Natural killer cell (primary cell): ENCODE measurements around the gene ANKRD11. TPM values are rescaled to one million over a fixed set of nuclear protein-coding genes. Genes with fewer than 3 reads are reported as not detected.
A peak's percentile ranks its signal among the peaks of the same experiment; 100 is the strongest.

Source experiments
- ATAC-seq, 3 donors: fragments of 150-1000 bp in 2 of 3; fragments of 200-7000 bp in 1 of 3; cut with Tn5 transposase; 1 replicate in 1 of 3; 2 replicates in 2 of 3; pipeline ENCODE4 v1.10.0; 2021; ENCODE audit warnings: mild to moderate bottlenecking in 2 of 3, moderate library complexity in 2 of 3
- DNase-seq, 2 donors: peaks; one replicate each; pipeline versions ENCODE4 v3.0.0 to v3.0.0-alpha.2; 2013 to 2021; ENCODE audit warnings: mixed read lengths in 1 of 2
- H3K27ac ChIP-seq: one replicate; pipeline ENCODE4 v1.5.1; 2013; ENCODE audit warnings: mild to moderate bottlenecking, low read length
- H3K27me3 ChIP-seq: one replicate; pipeline ENCODE4 v1.6.1; 2013; ENCODE audit warnings: low read length; ENCODE audit not compliant: control insufficient read depth, insufficient read depth
- H3K36me3 ChIP-seq: one replicate; pipeline ENCODE4 v1.6.1; 2013; ENCODE audit warnings: low read length; ENCODE audit not compliant: control insufficient read depth, insufficient read depth
- H3K4me1 ChIP-seq: one replicate; pipeline ENCODE4 v1.6.1; 2013; ENCODE audit warnings: low read length; ENCODE audit not compliant: control insufficient read depth, insufficient read depth
- H3K4me3 ChIP-seq: one replicate; pipeline ENCODE4 v1.5.1; 2013; ENCODE audit warnings: low read length
- H3K9me3 ChIP-seq: one replicate; pipeline ENCODE4 v1.6.1; 2013; ENCODE audit warnings: low read length; ENCODE audit not compliant: control insufficient read depth, insufficient read depth
- H3K27ac Mint-ChIP-seq, 2 donors: one replicate each; pipeline ENCODE4 v1.8.0; 2022; ENCODE audit warnings: mild to moderate bottlenecking in 2 of 2, mixed read lengths in 2 of 2, moderate library complexity in 1 of 2
- H3K27me3 Mint-ChIP-seq, 2 donors: one replicate each; pipeline ENCODE4 v1.8.0; 2022; ENCODE audit warnings: low read depth in 2 of 2, mixed read lengths in 2 of 2
- H3K36me3 Mint-ChIP-seq: one replicate; pipeline ENCODE4 v1.8.0; 2022; ENCODE audit warnings: mixed read lengths
- H3K4me1 Mint-ChIP-seq, 2 donors: one replicate each; pipeline ENCODE4 v1.8.0; 2022; ENCODE audit warnings: mixed read lengths in 2 of 2
- H3K4me3 Mint-ChIP-seq: one replicate; pipeline ENCODE4 v1.8.0; 2022; ENCODE audit warnings: mild to moderate bottlenecking, moderate library complexity, mixed read lengths
- H3K9me3 Mint-ChIP-seq, 2 donors: one replicate each; pipeline ENCODE4 v1.8.0; 2022; ENCODE audit warnings: mixed read lengths in 2 of 2
- CTCF ChIP-seq: fragments of 200-600 bp; IDR thresholded peaks from one replicate; pipeline ENCODE4 v1.8.0; 2022; ENCODE audit warnings: antibody characterized with exemption
- WGBS: methylation state at CpG from one replicate; pipeline ENCODE4 v1.1.7; 2013; ENCODE audit warnings: missing lambda C conversion rate; ENCODE audit not compliant: insufficient coverage; 5-methylcytosine and 5-hydroxymethylcytosine counted together
- intact Hi-C: fragments of 100-400 bp; cut with micrococcal nuclease; formaldehyde crosslinking; loops from one replicate; pipeline ENCODE4 v1.14.2; 2022
- total RNA-seq, 4 donors: library from RNA; stranded (reverse); fragments of 120-200 nt in 1 of 4; gene quantifications; one replicate each; pipeline versions ENCODE4 v1.2.3 to v1.2.4, GENCODE V29; 2013 to 2022

The ANKRD11 gene
- total RNA-seq, 3 donors from 2014 or later (not counting 1 experiment from before 2014, with no cell fraction given), result 230 to 299 (median 287) TPM

GRCh38 chr16:89257757-89258465, 232.4 kb downstream of the ANKRD11 start:
- no peak for TF ChIP-seq CTCF
- ATAC-seq, result no peak
- Mint-ChIP-seq H3K4me1 (peaks cover 8 to 18% of the 10 kb centered on the region in 2 donors), H3K36me3 (no peaks in the 10 kb centered on the region), H3K27me3 (peaks cover 8 to 21% of the 10 kb centered on the region in 2 donors), H3K9me3 (no peaks in the 10 kb centered on the region), H3K27ac (peak overlapping the region in 1 of 2 donors; percentile 89), H3K4me3 (peak overlapping the region; percentile 65)
- Histone ChIP-seq H3K9me3 (no peaks in the 10 kb centered on the region), H3K27ac (no peak overlapping the region), H3K36me3 (no peaks in the 10 kb centered on the region), H3K27me3 (peaks cover 22% of the 10 kb centered on the region), H3K4me3 (no peak overlapping the region), H3K4me1 (peaks cover 14% of the 10 kb centered on the region)
- WGBS, result 84% methylated on average over 15 of the region's 18 CpGs
- intact Hi-C loops, result no loop called here
- no peak for DNase-seq

- intact Hi-C loops, result no loop called here
- peaks cover 8 to 21% of the 10 kb centered on the region in 2 donors for H3K27me3 Mint-ChIP-seq
- peaks cover 8 to 18% of the 10 kb centered on the region in 2 donors for H3K4me1 Mint-ChIP-seq
- ATAC-seq (peak in 2 of 3 donors; percentile 5 to 32), DNase-seq (peak in 1 of 2 donors; percentile 34)
- H3K27me3 ChIP-seq, result peaks cover 22% of the 10 kb centered on the region
- H3K36me3 Mint-ChIP-seq, result no peaks in the 10 kb centered on the region
- H3K9me3 ChIP-seq, result no peaks in the 10 kb centered on the region
- peaks cover 14% of the 10 kb centered on the region for H3K4me1 ChIP-seq
- H3K36me3 ChIP-seq, result no peaks in the 10 kb centered on the region
- no peak overlapping the region for H3K4me3 ChIP-seq
- no peak for TF ChIP-seq CTCF
- peak overlapping the region in 1 of 2 donors; percentile 89 for H3K27ac Mint-ChIP-seq
- no peak overlapping the region for H3K27ac ChIP-seq
- WGBS, result 4% methylated on average over 44 of the region's 44 CpGs
- peak overlapping the region; percentile 65 for H3K4me3 Mint-ChIP-seq
- no peaks in the 10 kb centered on the region for H3K9me3 Mint-ChIP-seq
These were observed 233.1 kb downstream of the ANKRD11 start for GRCh38 chr16:89257281-89257731.

GRCh38 chr16:89256651-89257254, 233.6 kb downstream of the ANKRD11 start:
- H3K36me3 Mint-ChIP-seq, result no peaks in the 10 kb centered on the region
- peak overlapping the region; percentile 59 for H3K4me3 Mint-ChIP-seq
- no peak for TF ChIP-seq CTCF
- H3K4me1 ChIP-seq, result peaks cover 14% of the 10 kb centered on the region
- H3K9me3 ChIP-seq, result no peaks in the 10 kb centered on the region
- DNase-seq (peak; percentile 75 to 83), ATAC-seq (peak; percentile 95 to 96 (median 96))
- no peak overlapping the region for H3K27ac ChIP-seq
- peaks cover 0 to 1% of the 10 kb centered on the region in 2 donors for H3K9me3 Mint-ChIP-seq
- H3K36me3 ChIP-seq, result no peaks in the 10 kb centered on the region
- H3K4me1 Mint-ChIP-seq, result peaks cover 8 to 18% of the 10 kb centered on the region in 2 donors
- H3K4me3 ChIP-seq, result no peak overlapping the region
- peak overlapping the region; percentile 63 to 89 for H3K27ac Mint-ChIP-seq
- 6% methylated on average over 56 of the region's 57 CpGs for WGBS
- peaks cover 8 to 21% of the 10 kb centered on the region in 2 donors for H3K27me3 Mint-ChIP-seq
- intact Hi-C loops, result no loop called here
- H3K27me3 ChIP-seq, result peaks cover 22% of the 10 kb centered on the region
